ENCODE results near the gene EN1. TPM values are rescaled to one million over a fixed set of nuclear protein-coding genes. Genes with fewer than 3 reads are reported as not detected.

The EN1 gene
- total RNA-seq, 1 donor from 2014 or later, result not detected

GRCh38 chr2:118812552-118812951 is 34.9 kb downstream of the EN1 start:
- H3K27me3 ChIP-seq, result no peaks in the 10 kb centered on the region
- H3K4me1 ChIP-seq, result peaks cover 6% of the 10 kb centered on the region
- H3K4me3 ChIP-seq, result no peak overlapping the region
- H3K27ac ChIP-seq, result no peak overlapping the region
- TF ChIP-seq POLR2A (IDR thresholded peaks at IDR 0.05) (no peak), CTCF (IDR thresholded peaks at IDR 0.05) (no peak), POLR2AphosphoS5 (IDR thresholded peaks at IDR 0.05; ENCODE audit: insufficient read depth in 1 of 2, low read depth in 1 of 2) (no peak)
- intact Hi-C loops (cut with DNase I), result no loop called here
- DNase-seq (ENCODE audit: extremely low spot score in 2 of 2), result no peak
- H3K36me3 ChIP-seq, result no peaks in the 10 kb centered on the region
- H3K9me3 ChIP-seq, result no peaks in the 10 kb centered on the region

GRCh38 chr2:118811514-118812115 is 35.8 kb downstream of the EN1 start:
- no peak overlapping the region for H3K27ac ChIP-seq
- H3K27me3 ChIP-seq, result no peaks in the 10 kb centered on the region
- no peaks in the 10 kb centered on the region for H3K9me3 ChIP-seq
- peaks cover 6% of the 10 kb centered on the region for H3K4me1 ChIP-seq
- H3K4me3 ChIP-seq, result no peak overlapping the region
- no peak for TF ChIP-seq POLR2AphosphoS5 (IDR thresholded peaks at IDR 0.05; ENCODE audit: insufficient read depth in 1 of 2, low read depth in 1 of 2)
- DNase-seq (ENCODE audit: extremely low spot score in 2 of 2), result no peak
- no peaks in the 10 kb centered on the region for H3K36me3 ChIP-seq
- intact Hi-C loops (cut with DNase I), result no loop called here

GRCh38 chr2:118810766-118811165 is 36.7 kb downstream of the EN1 start:
- Histone ChIP-seq H3K9me3 (no peaks in the 10 kb centered on the region), H3K4me1 (peaks cover 6% of the 10 kb centered on the region), H3K27ac (no peak overlapping the region), H3K27me3 (no peaks in the 10 kb centered on the region), H3K36me3 (no peaks in the 10 kb centered on the region), H3K4me3 (no peak overlapping the region)
- no peak for TF ChIP-seq CTCF (IDR thresholded peaks at IDR 0.05)
- no peak for TF ChIP-seq POLR2A (IDR thresholded peaks at IDR 0.05)
- TF ChIP-seq POLR2AphosphoS5 (IDR thresholded peaks at IDR 0.05; ENCODE audit: insufficient read depth in 1 of 2, low read depth in 1 of 2), result no peak
- intact Hi-C loops (cut with DNase I), result no loop called here
- no peak for DNase-seq (ENCODE audit: extremely low spot score in 2 of 2)

- no peak for DNase-seq (ENCODE audit: extremely low spot score in 2 of 2)
- TF ChIP-seq POLR2A (IDR thresholded peaks at IDR 0.05) (no peak), CTCF (IDR thresholded peaks at IDR 0.05) (no peak), POLR2AphosphoS5 (IDR thresholded peaks at IDR 0.05; ENCODE audit: insufficient read depth in 1 of 2, low read depth in 1 of 2) (no peak)
- Histone ChIP-seq H3K27ac (no peak overlapping the region), H3K9me3 (no peaks in the 10 kb centered on the region), H3K27me3 (no peaks in the 10 kb centered on the region), H3K4me3 (peak overlapping the region; percentile 7 to 14), H3K36me3 (no peaks in the 10 kb centered on the region), H3K4me1 (peaks cover 6% of the 10 kb centered on the region)
- intact Hi-C loops (cut with DNase I), result no loop called here
Measured at GRCh38 chr2:118808429-118808809, 39.0 kb downstream of the EN1 start.

DNA sequence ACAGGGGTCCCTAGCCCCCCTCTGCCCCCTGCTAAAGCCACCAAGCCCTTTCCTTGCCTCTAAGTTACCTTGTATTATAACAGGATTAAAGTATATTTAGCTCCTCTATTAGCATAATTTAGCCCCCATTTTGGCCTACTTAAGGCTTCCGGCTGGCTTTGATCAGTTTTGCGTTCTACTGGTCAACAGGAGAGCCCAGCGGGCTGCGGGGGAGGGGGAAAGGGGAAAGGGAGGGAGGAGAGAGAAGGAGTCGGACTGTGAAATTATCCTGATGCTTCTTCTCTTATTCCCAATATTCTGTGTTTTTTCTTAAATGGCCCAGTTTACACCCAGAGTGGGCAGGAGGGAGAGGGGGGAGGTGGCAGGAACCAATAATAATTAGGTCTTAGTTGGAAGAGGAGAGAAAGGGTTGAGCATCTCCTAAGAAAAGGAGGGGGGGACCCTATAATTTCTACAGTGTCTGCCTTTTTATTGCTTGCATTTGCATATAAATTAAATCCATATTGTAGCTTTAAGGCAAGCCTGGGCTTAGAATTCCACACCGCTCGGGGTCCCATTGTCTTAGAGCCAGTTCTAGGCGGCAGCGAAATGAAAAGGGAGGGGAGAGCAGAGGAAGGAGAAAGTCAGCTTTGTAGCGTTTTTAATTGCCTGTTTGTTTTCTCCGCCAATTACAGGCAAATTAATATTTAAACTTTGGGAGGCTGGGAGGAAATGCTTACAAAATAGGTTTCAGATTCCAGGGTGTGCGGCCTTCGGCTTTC is 39.6 kb downstream of the EN1 start:
- DNase-seq (ENCODE audit: extremely low spot score in 2 of 2), result no peak
- H3K9me3 ChIP-seq, result no peaks in the 10 kb centered on the region
- H3K27ac ChIP-seq, result no peak overlapping the region
- H3K36me3 ChIP-seq, result no peaks in the 10 kb centered on the region
- no peaks in the 10 kb centered on the region for H3K27me3 ChIP-seq
- intact Hi-C loops (cut with DNase I), result no loop called here
- peak overlapping the region in 1 of 2 donors; percentile 14 for H3K4me3 ChIP-seq
- no peak for TF ChIP-seq CTCF (IDR thresholded peaks at IDR 0.05)
- no peak for TF ChIP-seq POLR2AphosphoS5 (IDR thresholded peaks at IDR 0.05; ENCODE audit: insufficient read depth in 1 of 2, low read depth in 1 of 2)
- no peak for TF ChIP-seq POLR2A (IDR thresholded peaks at IDR 0.05)
- H3K4me1 ChIP-seq, result peaks cover 6% of the 10 kb centered on the region

All from vagina (tissue), 2 donors.